HG02798 (cell line): Measurements from ENCODE around the gene ZNF444.
"Not testable (repeated sequence)": the region's sequence is repeated elsewhere in the genome, so short reads cannot be mapped to it uniquely, and the experiment has no call there.

Experiments
- ATAC-seq: cut with Tn5 transposase; IDR thresholded peaks from one replicate; pipeline ENCODE4 v1.9.1; 2021; ENCODE audit warnings: mild to moderate bottlenecking; ENCODE audit not compliant: unreplicated experiment, poor library complexity

ZNF444 gene

DNA sequence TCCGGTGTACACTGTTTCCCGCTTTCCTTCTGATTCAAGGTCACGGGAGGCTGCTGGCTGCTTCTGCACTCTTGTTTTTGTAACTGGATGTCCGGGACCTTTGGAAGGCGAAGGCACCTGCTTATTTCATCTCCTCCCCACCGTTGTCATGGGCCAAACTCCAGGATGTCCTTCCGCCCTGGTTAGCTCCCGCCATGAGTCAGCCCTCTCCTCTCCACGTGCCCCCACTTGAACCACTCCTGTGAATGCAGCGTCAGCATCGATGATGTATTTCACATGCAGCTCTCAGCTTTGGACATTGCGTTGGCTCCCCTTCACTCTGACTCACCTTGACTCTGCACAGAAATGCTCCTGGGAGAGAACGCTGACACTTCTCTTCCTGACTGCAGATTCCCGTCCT, 29.2 kb downstream of the ZNF444 start:
- ATAC-seq = no peak

DNA sequence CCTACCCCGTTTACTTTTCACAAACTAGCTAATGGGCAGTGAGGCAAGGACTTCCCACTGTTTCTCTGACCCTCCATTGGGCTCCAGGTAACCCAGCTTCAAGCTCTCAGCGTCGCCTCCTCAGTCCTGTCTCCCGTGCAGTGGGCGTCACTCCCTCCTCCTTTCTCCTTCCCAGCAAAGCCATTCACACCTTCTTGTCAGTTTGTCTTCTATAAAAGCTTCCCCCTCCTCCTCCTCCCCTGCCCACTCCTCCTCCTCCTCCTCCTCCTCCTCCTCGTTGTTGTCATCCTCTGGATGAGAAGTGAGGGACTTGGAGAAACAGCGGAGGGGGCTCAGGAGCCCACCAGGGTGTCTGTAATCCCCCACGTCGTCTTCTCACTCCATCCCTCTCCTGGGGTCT, 33.0 kb downstream of the ZNF444 start:
- no peak for ATAC-seq

DNA sequence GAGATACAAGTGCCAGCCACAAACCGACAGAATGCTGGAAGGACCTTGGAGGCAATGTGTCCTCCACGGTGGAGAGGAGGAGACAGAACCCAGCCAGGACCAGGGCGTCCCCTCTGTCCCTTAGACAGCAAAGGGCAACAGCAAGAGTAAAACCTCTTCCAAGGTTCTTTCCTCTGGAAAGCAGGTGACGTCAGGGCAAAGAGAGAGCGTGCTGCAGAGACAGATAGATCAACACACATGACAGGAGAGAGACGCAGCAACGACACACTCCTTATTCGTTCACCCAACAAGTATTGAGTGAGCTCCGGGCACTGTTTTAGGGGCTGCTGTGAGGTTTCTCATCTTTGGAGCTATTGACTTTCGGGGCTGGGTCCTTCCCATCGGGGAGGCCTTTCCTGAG, 33.5 kb downstream of the ZNF444 start:
- ATAC-seq = no peak

DNA sequence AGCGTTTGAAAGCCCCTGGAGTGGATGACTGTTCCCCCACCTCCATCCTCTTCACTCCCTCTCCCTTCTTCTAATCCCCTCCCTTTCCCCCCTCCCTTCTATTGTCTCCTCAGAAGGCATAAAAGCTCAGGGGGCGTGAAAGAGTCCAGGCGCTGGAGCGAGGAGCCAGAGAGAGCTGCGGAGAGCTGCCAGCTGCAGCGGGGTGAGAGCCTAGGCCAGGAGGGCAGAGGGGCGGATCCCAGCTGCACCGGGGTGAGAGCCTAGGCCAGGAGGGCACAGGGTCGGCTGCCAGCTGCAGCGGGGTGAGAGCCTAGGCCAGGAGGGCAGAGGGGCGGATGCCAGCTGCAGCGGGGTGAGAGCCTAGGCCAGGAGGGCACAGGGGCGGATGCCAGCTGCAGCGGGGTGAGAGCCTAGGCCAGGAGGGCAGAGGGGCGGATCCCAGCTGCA, 34.8 kb downstream of the ZNF444 start, which contains the start of gene GALP:
TSS of gene GALP (plus strand) at position 148 of the 447 bp plus-strand sequence. CDS start 1,101 bp downstream, outside the sequence.
- ATAC-seq = not testable (repeated sequence)

DNA sequence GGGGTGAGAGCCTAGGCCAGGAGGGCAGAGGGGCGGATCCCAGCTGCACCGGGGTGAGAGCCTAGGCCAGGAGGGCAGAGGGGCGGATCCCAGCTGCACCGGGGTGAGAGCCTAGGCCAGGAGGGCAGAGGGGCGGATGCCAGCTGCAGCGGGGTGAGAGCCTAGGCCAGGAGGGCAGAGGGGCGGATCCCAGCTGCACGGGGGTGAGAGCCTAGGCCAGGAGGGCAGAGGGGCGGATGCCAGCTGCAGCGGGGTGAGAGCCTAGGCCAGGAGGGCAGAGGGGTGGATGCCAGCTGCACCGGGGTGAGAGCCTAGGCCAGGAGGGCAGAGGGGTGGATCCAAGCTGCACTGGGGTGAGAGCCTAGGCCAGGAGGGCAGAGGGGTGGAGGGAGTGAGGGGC, 35.2 kb downstream of the ZNF444 start:
- not testable (repeated sequence) for ATAC-seq

DNA sequence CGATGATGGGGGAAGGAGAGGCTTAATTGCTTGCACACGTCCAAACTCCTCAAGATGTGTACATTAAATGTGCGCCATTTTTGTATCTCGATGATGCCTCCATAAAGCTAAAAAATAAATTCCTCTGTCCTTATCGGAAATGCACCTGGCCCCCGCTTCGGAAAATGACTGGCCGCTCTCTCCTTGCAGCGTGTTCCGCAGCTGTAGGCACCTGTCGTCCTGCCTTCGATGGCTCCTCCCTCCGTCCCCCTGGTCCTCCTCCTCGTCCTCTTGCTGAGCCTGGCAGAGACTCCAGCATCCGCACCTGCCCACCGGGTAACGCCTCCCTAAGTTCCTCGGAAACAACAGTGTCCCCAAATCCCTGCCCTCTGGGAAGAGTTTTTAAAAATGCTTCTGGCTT, 35.8 kb downstream of the ZNF444 start:
- no peak for ATAC-seq

DNA sequence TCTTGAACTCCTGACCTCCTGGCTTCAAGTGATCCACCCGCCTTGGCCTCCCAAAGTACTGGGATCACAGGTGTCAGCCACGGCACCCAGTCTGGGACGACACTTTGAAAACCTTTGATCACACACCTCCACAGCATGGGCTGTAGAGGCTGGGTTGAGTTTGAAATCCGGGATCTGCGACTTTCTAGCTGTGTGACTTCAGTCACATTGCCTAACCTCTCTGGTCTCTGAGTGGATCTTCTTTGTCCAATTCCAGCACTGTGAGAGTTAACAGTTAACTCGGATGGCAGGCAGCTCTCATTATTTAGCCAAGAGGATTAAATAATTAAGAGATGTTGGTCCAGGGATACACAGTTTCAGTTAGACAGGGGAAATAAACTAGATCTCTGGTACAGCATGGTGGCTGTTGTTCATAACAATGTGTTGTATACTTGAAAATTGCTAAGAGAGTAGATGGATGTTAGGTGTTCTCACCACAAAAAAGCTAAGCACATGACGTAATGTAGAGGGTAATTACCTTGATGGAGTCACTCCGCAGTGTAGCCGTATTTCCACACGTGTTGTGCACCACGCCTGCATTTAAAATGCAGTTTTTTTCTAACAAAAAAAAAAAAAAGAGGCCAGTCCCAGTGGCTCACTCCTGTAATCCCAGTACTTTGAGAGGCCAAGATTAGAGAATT, 36.6 kb downstream of the ZNF444 start:
- ATAC-seq = no peak

DNA sequence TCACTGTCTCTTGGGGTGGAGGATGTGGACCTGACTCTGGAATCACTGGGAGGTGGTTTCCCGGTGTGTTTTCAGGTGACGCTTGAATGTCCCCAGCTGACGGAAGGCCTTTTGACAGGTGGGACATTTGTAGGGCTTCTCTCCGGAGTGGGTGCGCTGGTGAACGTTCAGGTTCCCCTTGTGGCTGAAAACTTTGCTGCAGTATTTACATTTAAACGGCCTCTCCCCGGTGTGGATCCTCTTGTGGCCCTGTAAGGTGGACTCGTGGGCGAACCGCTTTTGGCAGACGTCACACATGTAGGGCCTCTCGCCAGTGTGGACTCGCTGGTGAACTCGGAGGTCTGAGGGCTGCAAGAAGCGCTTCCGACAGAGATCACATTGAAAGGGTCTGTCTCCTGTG, 48.7 kb downstream of the ZNF444 start:
- no peak for ATAC-seq

DNA sequence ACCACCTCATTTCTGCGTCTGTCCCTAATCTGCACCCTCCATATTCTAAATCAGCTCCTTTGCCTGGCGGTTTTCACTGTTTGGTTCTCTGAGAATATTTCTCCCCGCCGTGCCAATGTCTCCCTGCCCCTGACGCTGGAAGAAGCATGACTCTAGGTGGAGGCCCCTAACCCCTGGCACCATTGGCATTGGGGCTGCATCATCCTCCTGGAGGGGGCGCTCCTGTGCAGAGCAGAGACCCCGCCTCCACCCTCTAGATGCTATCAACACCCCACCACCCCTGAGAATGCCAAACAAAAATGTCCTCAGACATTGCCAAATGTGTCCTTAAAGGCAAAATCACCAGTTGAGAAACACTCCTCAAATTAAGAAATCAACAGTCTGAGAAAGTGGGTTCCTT, 50.0 kb downstream of the ZNF444 start:
- no peak for ATAC-seq

DNA sequence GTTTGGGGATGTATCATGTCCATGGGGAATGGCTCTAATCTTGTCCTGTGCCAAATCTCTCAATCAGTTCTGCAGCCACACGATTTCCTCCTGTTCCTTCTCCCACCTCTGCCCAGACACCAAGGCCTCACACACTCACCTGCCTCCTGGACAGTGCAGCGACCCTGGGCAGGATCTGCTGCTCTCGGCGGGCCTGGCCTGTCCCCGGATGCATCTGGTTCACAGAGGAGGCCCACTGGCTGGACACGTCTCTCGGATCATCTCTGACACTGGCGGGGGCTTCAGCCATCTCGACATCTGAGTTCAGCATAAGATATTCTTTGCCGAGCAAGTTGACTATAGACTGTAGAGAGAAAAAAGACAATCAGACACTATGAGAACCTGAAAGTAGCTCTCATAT, 50.6 kb downstream of the ZNF444 start:
- ATAC-seq = no peak

DNA sequence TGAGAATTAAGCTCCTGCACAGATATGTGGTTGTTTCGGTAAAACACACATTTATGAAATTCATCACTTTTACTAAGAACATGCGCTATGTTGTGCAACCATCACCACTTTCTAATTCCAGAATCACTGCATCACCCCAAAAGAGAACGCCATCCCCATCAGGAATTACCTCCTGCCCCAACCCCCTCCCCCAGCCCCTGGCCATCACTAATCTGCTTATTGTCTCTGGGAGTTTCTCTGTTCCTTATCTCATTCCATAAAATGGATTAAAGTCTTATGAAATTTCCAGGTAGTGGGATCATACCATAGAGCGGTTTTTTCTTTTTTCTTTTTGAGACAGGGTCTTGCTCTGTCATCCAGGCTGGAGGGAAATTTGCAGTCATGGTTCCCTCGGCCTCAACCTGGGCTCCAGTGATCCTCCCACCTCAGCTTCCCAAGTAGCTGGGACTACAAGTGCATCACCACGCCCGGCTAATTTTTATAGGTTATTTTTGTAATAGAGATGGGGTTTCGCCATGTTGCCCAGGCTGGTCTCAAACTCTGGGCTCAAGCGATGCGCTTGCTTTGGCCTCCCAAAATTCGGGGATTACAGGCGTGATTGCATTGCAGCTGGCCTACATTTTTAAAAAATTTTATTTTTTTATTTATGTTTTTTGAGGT, 53.0 kb downstream of the ZNF444 start:
- no peak for ATAC-seq

DNA sequence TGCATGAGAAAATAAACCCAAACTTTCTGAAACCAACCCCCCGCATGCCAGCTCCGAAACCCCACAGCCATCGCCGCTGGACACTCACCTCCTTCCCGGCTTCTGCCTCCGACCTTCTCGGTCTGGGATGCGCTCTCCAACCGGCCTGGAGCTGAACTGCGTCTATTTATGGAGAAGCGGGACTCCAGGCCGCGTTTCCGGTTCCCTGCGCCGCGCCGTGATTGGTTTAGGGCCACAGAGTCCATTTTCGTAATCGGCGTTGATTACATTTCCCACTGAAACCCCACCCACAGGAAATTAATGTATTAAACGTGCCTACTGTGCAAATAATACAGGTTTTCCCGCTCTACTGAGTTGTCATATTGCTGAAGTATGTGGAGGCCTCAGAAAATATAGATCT, 56.6 kb downstream of the ZNF444 start, which contains the start of gene ZSCAN5B:
TSS of gene ZSCAN5B (minus strand) at position 138 of the 400 bp plus-strand sequence. CDS start 4,731 bp downstream, outside the sequence.
- not testable (repeated sequence) for ATAC-seq

DNA sequence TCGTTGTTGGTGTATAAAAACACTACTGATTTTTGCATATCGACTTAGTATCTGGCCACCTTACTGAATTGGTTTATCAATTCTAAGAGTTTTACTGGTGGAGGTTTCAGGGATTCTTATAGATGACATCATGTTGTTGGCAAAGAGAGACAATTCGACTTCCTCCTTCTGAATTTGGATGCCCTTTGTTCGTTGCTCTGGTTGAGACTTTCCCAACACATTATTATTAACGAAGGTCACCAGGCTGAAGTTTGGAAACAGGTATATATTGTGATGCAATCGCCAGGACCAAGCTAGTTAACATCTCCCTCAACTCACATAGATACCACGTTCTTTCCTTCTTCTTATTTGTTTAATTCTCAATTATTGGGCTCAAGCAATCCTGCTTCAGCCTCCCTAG, 58.6 kb downstream of the ZNF444 start:
- no peak for ATAC-seq

DNA sequence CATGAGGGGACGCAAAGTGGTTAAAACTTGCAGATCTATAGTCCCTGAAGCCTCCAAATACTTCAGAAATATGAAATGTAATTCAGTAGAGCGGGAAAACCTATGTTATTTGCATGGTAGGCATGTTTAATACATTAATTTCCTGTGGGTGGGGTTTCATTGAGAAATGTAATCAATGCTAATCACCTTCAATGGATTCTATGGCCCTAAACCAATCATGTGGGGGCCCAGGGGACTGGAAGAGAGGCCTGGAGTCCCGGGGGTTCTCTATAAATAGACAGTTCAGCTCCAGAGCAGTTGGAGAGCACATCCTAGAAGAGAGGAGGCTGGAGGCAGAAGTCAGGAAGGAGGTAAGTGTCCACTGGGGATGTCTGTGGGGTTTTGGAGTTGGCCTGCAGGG, 60.9 kb downstream of the ZNF444 start, which contains the start of gene ZSCAN5C:
TSS of gene ZSCAN5C (plus strand) at position 301 of the 400 bp plus-strand sequence. CDS start 3,641 bp downstream, outside the sequence.
- ATAC-seq = no peak

DNA sequence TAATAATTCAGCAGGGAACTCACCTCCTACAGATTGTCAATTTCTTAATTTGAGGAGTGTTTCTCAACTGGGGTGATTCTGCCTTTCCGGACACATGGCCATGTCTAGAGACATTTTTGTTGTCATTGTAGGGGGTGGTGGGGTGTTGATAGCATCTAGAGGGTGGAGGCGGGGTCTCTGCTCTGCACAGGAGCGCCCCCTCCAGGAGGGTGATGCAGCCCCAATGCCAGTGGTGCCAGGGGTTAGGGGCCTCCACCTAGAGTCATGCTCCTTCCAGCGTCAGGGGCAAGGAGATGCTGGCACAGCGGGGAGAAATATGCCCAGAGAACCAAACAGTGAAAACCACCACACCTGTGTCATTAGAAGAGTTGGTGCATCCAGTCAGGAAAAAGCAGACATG, 66.5 kb downstream of the ZNF444 start:
- not testable (repeated sequence) for ATAC-seq

DNA sequence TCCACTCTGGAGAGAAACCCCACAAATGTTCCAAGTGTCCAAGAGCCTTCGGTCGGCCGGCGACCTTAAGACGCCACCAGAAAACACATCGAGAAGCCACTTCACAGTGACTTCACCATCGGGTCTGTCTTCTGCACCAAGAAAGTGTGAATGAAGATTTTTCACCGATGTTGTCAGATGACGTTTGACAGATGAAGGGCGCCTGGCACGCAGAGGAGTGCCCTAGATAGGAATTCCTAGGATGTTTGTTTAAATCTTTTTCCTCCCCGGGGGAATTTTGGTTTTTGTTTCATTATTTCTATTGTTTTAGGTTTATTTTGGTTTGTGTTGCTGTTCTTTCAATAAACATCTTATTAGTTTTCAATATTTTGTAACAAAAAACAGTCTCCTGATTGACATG, 68.0 kb downstream of the ZNF444 start:
- ATAC-seq = no peak

DNA sequence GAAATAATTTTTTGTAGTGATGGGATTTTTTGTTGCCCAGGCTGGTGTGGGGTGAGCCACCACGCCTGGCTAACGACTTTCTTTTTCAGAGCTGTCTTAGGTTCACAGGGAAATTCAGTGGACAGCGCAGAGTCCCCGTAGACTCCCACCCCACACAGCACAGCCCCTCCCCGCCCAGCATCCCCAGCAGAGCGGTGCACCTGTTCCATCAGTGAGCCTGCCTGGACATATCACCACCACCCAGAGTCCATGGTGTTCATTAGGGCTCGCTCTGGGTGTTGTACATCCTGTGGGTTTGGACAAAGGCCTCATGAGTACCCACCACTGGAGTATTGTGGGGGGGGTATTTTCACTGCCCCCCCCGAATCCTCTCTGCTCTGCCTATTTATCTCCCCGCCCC, 68.9 kb downstream of the ZNF444 start:
- ATAC-seq = not testable (repeated sequence)
